ENCODE data around the gene ITPKB.
"Not testable (repeated sequence)": the region's sequence is repeated elsewhere in the genome, so short reads cannot be mapped to it uniquely, and the experiment has no call there.

The ITPKB gene

GRCh38 chr1:226624526-226624925 is 114.6 kb downstream of the ITPKB start:
- no peak for DNase-seq (ENCODE audit: low read depth in 2 of 2)

- DNase-seq (ENCODE audit: low read depth in 2 of 2): no peak
These were observed 117.1 kb downstream of the ITPKB start for GRCh38 chr1:226622012-226622411.

DNA sequence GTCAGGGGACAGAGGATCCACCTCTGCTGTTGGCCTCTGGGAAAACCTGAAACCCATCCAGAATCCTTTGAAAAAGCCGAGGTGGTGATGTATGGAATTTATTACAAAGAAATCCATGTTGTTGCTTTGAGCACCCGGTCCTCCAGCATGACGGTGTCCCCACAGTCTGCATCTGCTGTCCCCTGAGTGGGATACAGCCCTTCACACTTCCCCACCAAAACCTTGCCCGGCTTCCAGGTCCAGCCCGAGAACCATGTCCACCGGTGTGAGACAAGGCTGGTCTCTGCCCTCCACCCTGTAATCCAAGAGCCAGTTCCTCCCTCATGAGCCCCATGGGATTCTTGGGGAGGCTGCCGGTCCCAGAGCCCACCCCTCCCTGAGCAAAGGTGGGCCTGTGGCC is 120.1 kb downstream of the ITPKB start:
- DNase-seq (ENCODE audit: low read depth in 2 of 2): no peak

DNA sequence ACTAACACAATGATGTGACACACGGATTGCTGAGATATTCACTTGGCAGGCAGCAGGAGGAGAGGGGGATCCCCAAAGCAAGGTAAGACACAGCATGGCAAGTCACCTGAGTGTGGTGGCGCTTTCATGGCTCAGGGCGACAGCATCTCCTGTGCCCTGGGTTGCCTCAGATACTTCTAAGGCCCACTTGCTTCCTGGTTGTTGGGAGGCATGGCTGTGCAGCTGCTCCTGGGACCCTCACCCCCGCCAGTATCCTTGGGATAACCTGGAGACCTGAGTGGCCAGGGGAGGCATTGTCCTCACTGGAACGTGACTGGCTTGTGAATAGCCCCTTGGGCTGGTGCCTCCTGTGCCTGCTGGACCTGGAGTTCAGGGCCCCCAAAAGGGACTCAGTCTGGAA is 120.7 kb downstream of the ITPKB start:
- no peak for DNase-seq (ENCODE audit: low read depth in 2 of 2)

DNA sequence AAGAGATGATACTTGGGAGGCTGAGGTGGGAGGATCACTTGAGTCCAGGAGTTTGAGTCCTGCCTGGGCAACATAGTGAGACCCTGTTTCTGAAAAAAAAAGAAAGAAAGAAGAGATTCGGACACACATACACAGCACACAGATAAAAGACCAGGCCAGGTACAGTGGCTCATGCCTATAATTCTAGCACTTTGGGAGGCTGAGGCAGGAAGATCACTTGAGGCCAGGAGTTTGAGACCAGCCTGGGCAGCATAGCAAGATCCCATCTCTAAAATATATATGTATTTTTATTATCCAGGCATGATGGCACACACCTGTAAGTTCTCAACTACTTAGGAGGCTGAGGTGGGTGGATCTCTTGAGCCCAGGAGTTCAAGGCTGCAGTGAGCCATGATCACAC is 121.4 kb downstream of the ITPKB start:
- DNase-seq (ENCODE audit: low read depth in 2 of 2): not testable (repeated sequence)

- DNase-seq (ENCODE audit: low read depth in 2 of 2): no peak
These were observed 122.0 kb downstream of the ITPKB start for GRCh38 chr1:226617109-226617508.

GRCh38 chr1:226616636-226617035 is 122.4 kb downstream of the ITPKB start:
- no peak for DNase-seq (ENCODE audit: low read depth in 2 of 2)

DNA sequence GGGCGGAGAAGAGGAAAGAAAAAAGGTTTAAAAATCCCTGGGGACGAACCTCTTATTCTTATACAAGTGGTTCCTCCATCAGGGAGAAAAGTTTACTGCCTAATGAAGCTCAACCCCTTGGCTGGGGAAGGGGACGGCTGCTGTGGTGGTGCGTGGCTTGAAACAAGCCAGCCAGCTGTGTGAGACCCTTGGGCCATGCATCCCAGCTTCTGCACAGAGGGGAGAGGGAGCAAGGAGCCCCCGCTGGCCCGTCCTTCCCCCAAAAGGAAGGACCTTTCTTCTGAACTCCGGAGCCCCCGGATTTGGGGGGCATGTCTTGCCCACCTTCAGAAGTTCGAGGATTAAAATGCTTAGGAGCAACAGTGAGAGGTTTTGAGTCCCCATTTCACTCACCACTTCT is 123.2 kb downstream of the ITPKB start:
- DNase-seq (ENCODE audit: low read depth in 2 of 2): no peak

- not testable (repeated sequence) for DNase-seq (ENCODE audit: low read depth in 2 of 2)
These were observed 127.1 kb downstream of the ITPKB start for GRCh38 chr1:226611980-226612379.

DNA sequence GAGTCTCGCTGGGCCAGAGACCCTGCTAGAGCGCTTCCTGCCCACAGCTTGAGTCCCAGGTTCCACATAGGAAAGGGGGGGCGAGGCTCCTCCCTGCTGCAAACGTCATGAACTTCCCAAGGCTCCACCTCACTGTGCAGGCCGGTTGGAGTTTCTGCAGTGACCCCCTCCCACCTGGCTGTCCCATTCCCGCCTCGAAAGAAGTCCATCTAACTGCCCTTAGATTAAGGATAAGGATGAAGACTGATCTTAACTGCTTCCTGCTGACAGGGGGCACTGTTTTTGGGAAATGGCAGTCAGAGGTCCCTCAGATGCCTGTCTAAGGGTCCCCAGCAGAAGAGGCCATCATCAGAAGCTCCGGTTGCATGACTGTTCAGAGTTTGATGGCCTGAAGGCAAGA is 127.8 kb downstream of the ITPKB start:
- no peak for DNase-seq (ENCODE audit: low read depth in 2 of 2)

DNA sequence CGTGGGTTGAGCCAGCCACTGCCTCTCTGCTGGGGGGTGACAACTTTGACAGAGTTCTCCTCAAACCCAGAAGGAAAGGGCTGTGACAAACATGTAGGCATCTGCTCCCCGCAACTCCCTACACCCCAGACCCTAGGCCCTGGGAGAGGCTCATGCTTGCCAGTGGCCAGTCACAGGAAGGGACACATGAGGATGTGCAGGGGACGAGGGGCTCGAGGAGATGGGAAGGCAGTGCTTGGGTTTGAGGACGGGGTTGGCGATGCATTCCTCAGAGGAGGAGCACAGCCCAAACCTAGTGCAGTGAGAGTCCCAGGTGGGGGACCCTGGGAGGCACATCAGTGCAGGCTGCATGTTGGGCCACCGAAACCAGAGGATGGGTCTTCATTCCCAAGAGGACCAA is 128.4 kb downstream of the ITPKB start:
- DNase-seq (ENCODE audit: low read depth in 2 of 2): no peak

DNA sequence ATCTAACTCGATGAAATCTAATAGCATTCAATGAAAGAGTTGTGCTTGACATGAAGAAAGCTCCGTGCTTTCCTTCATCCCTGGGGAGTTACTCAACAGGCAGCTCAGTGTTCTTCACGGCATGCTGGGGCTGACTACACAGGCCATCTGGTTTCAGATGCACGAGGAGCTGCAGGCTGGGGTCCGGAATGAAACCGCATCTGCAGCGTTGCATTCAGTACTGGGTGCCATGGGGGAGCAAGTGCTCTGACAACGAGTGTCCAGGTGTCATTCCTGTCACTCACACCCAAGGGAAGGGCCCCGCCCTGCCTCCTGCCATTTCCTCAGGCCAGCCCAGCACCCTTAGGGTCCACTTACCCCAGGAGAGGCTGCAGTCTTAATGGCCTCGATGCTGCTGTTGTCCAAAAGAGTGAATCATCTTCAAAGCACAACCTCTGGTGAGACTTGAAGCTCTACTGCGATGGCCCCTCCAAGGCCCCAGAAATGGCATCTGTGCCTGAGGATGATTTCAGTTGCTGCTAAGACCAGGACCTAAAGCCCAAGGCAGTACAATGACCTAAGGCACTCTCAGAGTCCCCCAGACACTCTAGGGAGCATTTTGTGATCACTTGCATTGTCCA is 129.1 kb downstream of the ITPKB start:
- DNase-seq (ENCODE audit: low read depth in 2 of 2): no peak

DNA sequence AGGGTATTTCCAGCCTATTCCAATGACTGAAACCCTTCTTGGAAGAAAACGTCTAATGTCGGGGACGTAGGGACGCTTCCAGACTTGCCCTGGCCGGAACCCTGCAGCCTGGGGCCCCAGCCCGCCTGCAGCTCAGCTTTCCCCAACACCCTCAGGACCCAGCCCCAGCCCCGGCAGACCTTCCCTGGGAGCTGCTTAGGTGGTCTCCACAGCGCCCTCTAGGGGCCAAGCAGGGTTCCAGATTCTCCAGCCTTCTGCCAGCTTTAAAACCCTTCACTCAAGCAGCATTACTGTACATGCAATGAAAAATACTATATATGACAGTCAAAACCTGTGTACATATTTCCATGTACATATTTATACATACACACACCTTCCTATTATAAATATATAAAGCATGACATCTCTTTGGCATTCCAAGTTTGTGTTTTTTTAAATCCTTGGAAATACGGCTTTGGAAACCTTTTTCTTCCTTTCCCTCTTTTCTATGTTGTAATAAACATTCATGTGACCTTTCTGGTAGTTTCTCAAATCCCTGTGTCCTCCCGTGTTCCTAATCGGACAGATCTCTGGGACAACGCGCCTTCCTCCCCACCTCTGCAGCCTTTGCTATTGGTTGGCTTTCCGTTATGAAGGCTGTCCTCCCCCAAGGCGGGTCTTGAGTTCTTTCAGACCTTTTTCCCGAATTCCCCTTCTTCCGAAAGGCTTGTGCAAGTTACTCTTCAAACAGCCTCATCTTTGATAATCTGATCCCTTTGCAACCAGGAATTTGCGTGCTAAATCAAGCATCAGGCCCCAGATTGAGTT is 130.2 kb downstream of the ITPKB start:
- peak; percentile 45 to 54 for DNase-seq (ENCODE audit: low read depth in 2 of 2)

- no peak for DNase-seq (ENCODE audit: low read depth in 2 of 2)
These were observed 131.3 kb downstream of the ITPKB start for GRCh38 chr1:226607821-226608220.

- DNase-seq (ENCODE audit: low read depth in 2 of 2): no peak
These were observed 131.8 kb downstream of the ITPKB start for GRCh38 chr1:226607268-226607660.

- no peak for DNase-seq (ENCODE audit: low read depth in 2 of 2)
These were observed 132.5 kb downstream of the ITPKB start for GRCh38 chr1:226606311-226607267.

DNA sequence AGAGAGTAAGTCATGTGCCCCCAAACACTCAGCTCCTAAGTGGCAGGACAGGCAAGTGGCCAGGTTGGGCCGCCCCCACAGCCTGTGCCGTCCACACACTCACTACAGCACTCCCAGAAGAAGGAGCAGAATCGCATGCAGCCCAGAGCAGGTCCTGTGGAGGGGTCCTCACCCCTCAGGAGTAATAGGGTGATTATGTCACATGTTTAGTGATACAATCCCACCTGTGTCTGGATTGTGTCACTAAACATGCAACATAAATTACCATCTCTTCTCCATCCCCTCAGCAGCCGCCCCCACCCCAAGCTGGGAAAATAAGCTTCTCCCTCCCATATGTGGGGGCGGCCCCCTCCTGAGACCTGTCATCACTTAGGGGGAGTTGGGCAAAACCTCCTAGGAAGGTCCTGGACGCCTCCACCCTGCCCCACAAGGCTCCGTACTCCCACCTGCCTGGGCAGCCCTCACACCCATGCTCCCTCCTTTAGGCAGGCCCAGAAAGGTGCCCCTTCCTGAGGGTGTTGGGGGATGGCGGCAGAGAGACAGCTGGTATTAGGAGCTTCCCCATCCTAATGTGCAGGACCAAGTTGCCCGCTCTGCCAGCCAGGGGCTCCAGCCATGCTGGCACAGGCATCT is 133.6 kb downstream of the ITPKB start:
- no peak for DNase-seq (ENCODE audit: low read depth in 2 of 2)

DNA sequence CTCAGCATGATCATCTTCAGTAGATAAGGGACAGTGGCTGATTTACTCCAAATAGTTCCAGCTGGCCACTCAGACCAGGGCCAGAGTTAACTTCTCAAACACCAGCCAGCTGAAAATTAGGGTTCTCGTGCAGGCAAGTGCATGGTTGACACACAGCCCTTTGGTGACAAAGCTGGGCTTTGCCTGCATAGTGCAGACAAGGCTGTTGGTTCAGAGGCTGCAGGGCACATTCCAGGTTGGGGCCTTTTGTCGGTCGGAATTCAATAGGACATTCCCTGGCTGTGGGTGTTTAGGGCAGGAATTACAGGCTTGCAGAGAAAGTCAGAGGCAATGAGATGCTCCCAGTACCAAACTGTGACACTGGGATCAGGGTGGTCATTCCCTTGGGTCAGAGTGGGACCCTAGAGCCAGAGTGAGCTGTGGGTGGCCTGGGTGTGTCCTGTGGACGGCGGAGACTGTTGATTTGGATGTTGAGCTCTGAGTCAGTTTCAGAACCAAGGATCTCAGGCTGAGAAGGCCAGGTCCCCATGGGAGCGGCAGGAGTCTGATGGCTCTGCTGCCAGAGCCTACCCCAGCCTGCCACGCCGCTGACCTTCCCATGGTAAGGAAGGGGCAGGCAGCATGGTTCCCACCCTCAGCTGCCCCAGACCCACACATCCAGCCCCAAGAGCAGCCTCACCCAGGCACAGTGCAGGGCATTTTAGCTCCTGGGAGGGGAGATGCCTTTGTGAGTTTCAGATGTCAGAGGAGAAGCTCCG is 134.3 kb downstream of the ITPKB start:
- DNase-seq (ENCODE audit: low read depth in 2 of 2): no peak

DNA sequence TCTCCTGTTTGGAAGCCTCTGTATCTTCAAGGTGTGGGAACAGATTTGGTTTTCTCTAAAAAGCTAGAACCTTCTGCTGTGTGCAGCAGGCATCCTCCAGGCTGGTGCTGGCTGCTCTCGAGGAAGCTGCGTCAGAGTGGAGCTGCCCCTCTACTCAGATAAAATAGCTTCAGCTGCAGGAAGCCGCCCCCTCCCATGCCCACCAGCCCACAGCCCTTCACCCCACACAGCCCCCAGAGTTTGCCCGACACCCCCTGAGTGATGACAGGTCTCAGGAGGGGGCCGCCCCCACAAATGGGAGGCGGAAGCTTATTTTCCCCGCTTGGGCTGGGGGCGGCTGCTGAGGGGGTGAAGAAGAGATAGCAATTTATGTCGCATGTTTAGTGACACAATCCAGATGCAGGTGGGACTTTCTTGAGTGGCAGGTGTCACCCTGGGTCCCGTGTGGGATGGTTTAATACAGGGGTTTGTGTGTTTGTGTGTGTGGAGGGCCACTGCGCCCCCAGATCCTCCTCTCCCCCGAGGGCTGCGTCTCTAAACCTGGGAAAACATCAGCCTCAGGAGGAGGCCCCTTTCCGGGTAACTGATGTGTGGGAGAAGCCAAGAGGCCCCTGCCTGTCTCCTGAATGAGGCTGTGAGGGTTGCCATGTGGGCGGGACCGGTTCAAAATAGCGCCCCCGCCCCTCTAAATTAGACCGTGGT is 135.1 kb downstream of the ITPKB start:
- no peak for DNase-seq (ENCODE audit: low read depth in 2 of 2)

GRCh38 chr1:226603022-226603857 is 135.8 kb downstream of the ITPKB start:
- DNase-seq (ENCODE audit: low read depth in 2 of 2): no peak
